GM10266 (cell line): ENCODE measurements around the gene TENT5C.

ENCODE experiments used
- DNase-seq: peaks from one replicate; pipeline ENCODE4 v3.0.0; 2012; ENCODE audit errors: extremely low spot score
- TF ChIP-seq, protein P1 (sequence below): IDR thresholded peaks from 2 replicates; pipeline ENCODE4 v1.5.1; 2012; ENCODE audit warnings: mild to moderate bottlenecking, low read depth; ENCODE audit not compliant: control insufficient read depth, insufficient read depth; ENCODE audit errors: missing control alignments

Gene TENT5C

GRCh38 chr1:117656202-117656641 is 50.4 kb downstream of the TENT5C start:
- TF ChIP-seq, protein P1, sequence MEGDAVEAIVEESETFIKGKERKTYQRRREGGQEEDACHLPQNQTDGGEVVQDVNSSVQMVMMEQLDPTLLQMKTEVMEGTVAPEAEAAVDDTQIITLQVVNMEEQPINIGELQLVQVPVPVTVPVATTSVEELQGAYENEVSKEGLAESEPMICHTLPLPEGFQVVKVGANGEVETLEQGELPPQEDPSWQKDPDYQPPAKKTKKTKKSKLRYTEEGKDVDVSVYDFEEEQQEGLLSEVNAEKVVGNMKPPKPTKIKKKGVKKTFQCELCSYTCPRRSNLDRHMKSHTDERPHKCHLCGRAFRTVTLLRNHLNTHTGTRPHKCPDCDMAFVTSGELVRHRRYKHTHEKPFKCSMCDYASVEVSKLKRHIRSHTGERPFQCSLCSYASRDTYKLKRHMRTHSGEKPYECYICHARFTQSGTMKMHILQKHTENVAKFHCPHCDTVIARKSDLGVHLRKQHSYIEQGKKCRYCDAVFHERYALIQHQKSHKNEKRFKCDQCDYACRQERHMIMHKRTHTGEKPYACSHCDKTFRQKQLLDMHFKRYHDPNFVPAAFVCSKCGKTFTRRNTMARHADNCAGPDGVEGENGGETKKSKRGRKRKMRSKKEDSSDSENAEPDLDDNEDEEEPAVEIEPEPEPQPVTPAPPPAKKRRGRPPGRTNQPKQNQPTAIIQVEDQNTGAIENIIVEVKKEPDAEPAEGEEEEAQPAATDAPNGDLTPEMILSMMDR, result no peak
- DNase-seq, result peak; percentile 48

- no peak for DNase-seq
These were observed 51.2 kb downstream of the TENT5C start for GRCh38 chr1:117657031-117657430.

GRCh38 chr1:117657949-117658660 is 52.3 kb downstream of the TENT5C start:
- TF ChIP-seq, protein P1, result no peak
- DNase-seq, result no peak

More at GRCh38 chr1:117657031-117657430, 51.2 kb downstream of the TENT5C start:
- TF ChIP-seq, protein P1, result no peak

GRCh38 chr1:117658676-117659075 is 52.8 kb downstream of the TENT5C start:
- TF ChIP-seq, protein P1, result no peak
- DNase-seq, result no peak

GRCh38 chr1:117659550-117660270 is 53.9 kb downstream of the TENT5C start:
- TF ChIP-seq, protein P1, result no peak
- no peak for DNase-seq

GRCh38 chr1:117660271-117660965 is 54.6 kb downstream of the TENT5C start:
- DNase-seq, result no peak
- TF ChIP-seq, protein P1, result no peak
